ENCODE data around the gene LMF2. TPM values are rescaled to one million over a fixed set of nuclear protein-coding genes. Genes with fewer than 3 reads are reported as not detected.

Gene LMF2
- polyA plus RNA-seq, 1 experiment, result 111 TPM

GRCh38 chr22:50487290-50488005 lies 20.1 kb downstream of the LMF2 start:
- ChIA-PET POLR2A (no interaction called here), CTCF (interaction anchor here (1.1 kb wide), 1 partner anchor 11 kb away, joined by 5 read pairs; no protein-coding TSS in a partner anchor)
- DNase-seq (ENCODE audit: low read depth), result no peak
- no peak for TF ChIP-seq CTCF (IDR thresholded peaks at IDR 0.05; ENCODE audit: insufficient read depth, low read depth, low read length)
- H3K27me3 ChIP-seq (ENCODE audit: control insufficient read depth, insufficient read depth, low read length), result no peaks in the 10 kb centered on the region
- no peak overlapping the region for H3K4me3 ChIP-seq (ENCODE audit: low read depth, low read length)
- H3K36me3 ChIP-seq (ENCODE audit: control insufficient read depth, insufficient read depth, low read length), result peaks cover 8% of the 10 kb centered on the region; the same call in 1 of the 2 replicates

- Histone ChIP-seq H3K36me3 (ENCODE audit: control insufficient read depth, insufficient read depth, low read length) (peaks cover 8% of the 10 kb centered on the region; the same call in 1 of the 2 replicates), H3K27me3 (ENCODE audit: control insufficient read depth, insufficient read depth, low read length) (no peaks in the 10 kb centered on the region), H3K4me3 (ENCODE audit: low read depth, low read length) (no peak within 1 kb of the TSS)
- POLR2A ChIA-PET, result no interaction called here
- CTCF ChIA-PET, result interaction anchor here (0.7 to 1.1 kb wide), 2 partner anchors 11 to 15 kb away, joined by 3 to 5 read pairs; no protein-coding TSS in a partner anchor
- DNase-seq (ENCODE audit: low read depth), result no peak
- no peak for TF ChIP-seq CTCF (IDR thresholded peaks at IDR 0.05; ENCODE audit: insufficient read depth, low read depth, low read length)
Observed at GRCh38 chr22:50486561-50487289, 20.8 kb downstream of the LMF2 start, which contains the start of gene MIOX. MIOX (plus strand) TSS chr22:50486859; CDS start chr22:50486898, 39 bp downstream.

- TF ChIP-seq CTCF (IDR thresholded peaks at IDR 0.05; ENCODE audit: insufficient read depth, low read depth, low read length), result no peak
- 0 out of 2 replicates have a peak, but pooled peaks cover under 1% of the 10 kb centered on the region for H3K27me3 ChIP-seq (ENCODE audit: control insufficient read depth, insufficient read depth, low read length)
- CTCF ChIA-PET, result interaction anchor here (0.7 to 2.8 kb wide), 2 partner anchors 12 to 14 kb away, joined by 3 to 14 read pairs; no protein-coding TSS in a partner anchor
- H3K4me3 ChIP-seq (ENCODE audit: low read depth, low read length), result no peak overlapping the region
- peaks cover 8% of the 10 kb centered on the region; the same call in 1 of the 2 replicates for H3K36me3 ChIP-seq (ENCODE audit: control insufficient read depth, insufficient read depth, low read length)
- POLR2A ChIA-PET, result interaction anchor here (0.6 to 0.8 kb wide), 2 partner anchors 11 to 12 kb away, joined by 3 to 10 read pairs; no protein-coding TSS in a partner anchor
- no peak for DNase-seq (ENCODE audit: low read depth)
Observed at GRCh38 chr22:50485221-50486131, 22.0 kb downstream of the LMF2 start.

GRCh38 chr22:50483977-50484853 lies 23.3 kb downstream of the LMF2 start:
- ChIA-PET POLR2A (interaction anchor here (0.6 to 0.8 kb wide), 2 partner anchors 10 to 207 kb away, joined by 3 read pairs; no protein-coding TSS in a partner anchor), CTCF (interaction anchor here (2.8 kb wide), 1 partner anchor 13 kb away, joined by 14 read pairs; no protein-coding TSS in a partner anchor)
- Histone ChIP-seq H3K36me3 (ENCODE audit: control insufficient read depth, insufficient read depth, low read length) (peaks cover 8% of the 10 kb centered on the region; the same call in 1 of the 2 replicates), H3K4me3 (ENCODE audit: low read depth, low read length) (no peak overlapping the region), H3K27me3 (ENCODE audit: control insufficient read depth, insufficient read depth, low read length) (peaks cover 8% of the 10 kb centered on the region; the same call in 1 of the 2 replicates)
- TF ChIP-seq CTCF (IDR thresholded peaks at IDR 0.05; ENCODE audit: insufficient read depth, low read depth, low read length), result no peak
- DNase-seq (ENCODE audit: low read depth), result no peak

All from BJ (cell line).